Keratinocyte (primary cell): Measurements from ENCODE around the gene PROM1.

Experiments used
- CTCF ChIP-seq, 3 experiments: IDR thresholded peaks in 1 of 3; conservative IDR thresholded peaks in 1 of 3; optimal IDR thresholded peaks in 1 of 3; 2 replicates in 2 of 3; 3 replicates in 1 of 3; pipeline versions ENCODE3 to v1.5.1; 2011; ENCODE audit warnings: low read length in 3 of 3, mild to moderate bottlenecking in 3 of 3, moderate library complexity in 2 of 3, control low read depth in 1 of 3, inconsistent platforms in 1 of 3; ENCODE audit not compliant: insufficient read depth in 2 of 3; ENCODE audit errors: extremely low read depth in 1 of 3
- EZH2 ChIP-seq: IDR thresholded peaks from one replicate; pipeline ENCODE4 v1.6.1; 2012; ENCODE audit warnings: inconsistent platforms, mild to moderate bottlenecking, low read length, moderate library complexity

- no peak for TF ChIP-seq CTCF (optimal IDR thresholded peaks at IDR 0.05 in 1 of 3, IDR thresholded peaks at IDR 0.05 in 1 of 3, conservative IDR thresholded peaks at IDR 0.05 in 1 of 3; ENCODE audit: extremely low read depth in 1 of 3, insufficient read depth in 2 of 3, low read length in 3 of 3)
- TF ChIP-seq EZH2, result no peak
These were observed 93.1 kb downstream of the PROM1 start for GRCh38 chr4:15990570-15991285.
